Stomach (tissue), 4 donors: ENCODE results near the gene TTC32.

Experiments used
- EP300 ChIP-seq: sonication (generic); formaldehyde crosslinking; IDR thresholded peaks from one replicate; pipeline ENCODE4 v1.6.1; 2017; ENCODE audit warnings: antibody characterized with exemption
- POLR2A ChIP-seq, 4 donors: fragments of 450-650 bp; IDR thresholded peaks; one replicate each; pipeline ENCODE4 v1.6.1; 2016; ENCODE audit warnings: antibody characterized with exemption in 4 of 4, control low read depth in 2 of 4, mild to moderate bottlenecking in 1 of 4, moderate library complexity in 1 of 4
- POLR2AphosphoS5 ChIP-seq, 3 donors: sonication (generic); formaldehyde crosslinking; IDR thresholded peaks; one replicate each; pipeline ENCODE4 v1.6.1; 2016; ENCODE audit warnings: antibody characterized with exemption in 3 of 3
- TF ChIP-seq, protein P1 (sequence below), 7 experiments: fragments of 450-650 bp in 4 of 7; fragments of 200-600 bp in 3 of 7; sonication (generic) in 3 of 7; IDR thresholded peaks; one replicate each; pipeline ENCODE4 v1.5.1; 2016 to 2019; ENCODE audit warnings: antibody characterized with exemption in 7 of 7, control low read depth in 2 of 7, mild to moderate bottlenecking in 1 of 7

DNA sequence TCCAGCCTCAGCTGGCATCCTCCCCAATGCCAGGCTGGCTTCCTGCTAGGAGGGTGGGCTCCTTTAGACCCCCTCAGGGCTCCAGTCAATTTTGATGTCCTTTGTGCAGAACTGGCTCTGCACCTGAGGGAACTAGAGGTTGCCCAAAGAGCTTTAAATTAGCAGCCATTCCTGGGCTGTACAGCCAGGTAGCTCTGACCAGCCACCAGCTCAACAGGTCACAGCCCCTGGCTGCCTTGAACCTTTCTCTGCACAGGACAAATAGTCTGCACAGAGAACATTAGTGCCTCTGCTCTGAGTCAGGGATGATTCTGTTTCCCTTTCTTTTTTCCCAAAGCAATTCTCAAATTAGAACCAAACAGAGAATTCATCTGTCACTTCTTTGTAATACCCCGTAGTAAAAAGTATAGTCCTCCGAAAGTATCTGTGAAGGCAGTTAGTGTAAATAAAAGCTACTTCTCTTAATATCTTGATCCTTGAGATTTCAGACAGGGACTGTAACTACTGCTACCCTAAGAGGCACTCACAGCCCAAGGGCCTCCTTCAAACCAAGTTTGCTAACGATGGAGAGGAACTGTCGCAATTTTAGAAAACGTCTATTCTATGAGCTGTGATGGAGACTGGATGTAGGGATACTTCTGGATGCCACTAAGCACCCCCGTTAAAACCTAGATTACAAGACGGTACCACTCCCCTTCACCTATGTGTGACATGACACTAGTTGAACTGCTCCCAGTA is 3.0 kb downstream of the TTC32 start:
- TF ChIP-seq, protein P1, sequence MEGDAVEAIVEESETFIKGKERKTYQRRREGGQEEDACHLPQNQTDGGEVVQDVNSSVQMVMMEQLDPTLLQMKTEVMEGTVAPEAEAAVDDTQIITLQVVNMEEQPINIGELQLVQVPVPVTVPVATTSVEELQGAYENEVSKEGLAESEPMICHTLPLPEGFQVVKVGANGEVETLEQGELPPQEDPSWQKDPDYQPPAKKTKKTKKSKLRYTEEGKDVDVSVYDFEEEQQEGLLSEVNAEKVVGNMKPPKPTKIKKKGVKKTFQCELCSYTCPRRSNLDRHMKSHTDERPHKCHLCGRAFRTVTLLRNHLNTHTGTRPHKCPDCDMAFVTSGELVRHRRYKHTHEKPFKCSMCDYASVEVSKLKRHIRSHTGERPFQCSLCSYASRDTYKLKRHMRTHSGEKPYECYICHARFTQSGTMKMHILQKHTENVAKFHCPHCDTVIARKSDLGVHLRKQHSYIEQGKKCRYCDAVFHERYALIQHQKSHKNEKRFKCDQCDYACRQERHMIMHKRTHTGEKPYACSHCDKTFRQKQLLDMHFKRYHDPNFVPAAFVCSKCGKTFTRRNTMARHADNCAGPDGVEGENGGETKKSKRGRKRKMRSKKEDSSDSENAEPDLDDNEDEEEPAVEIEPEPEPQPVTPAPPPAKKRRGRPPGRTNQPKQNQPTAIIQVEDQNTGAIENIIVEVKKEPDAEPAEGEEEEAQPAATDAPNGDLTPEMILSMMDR (IDR thresholded peaks at IDR 0.05): no peak
- no peak for TF ChIP-seq POLR2AphosphoS5 (IDR thresholded peaks at IDR 0.05)
- TF ChIP-seq POLR2A (IDR thresholded peaks at IDR 0.05): no peak
- no peak for TF ChIP-seq EP300
